GM12878 (cell line): Measurements from ENCODE around the gene ABCG4. TPM values are rescaled to one million over a fixed set of nuclear protein-coding genes. Genes with fewer than 3 reads are reported as not detected.

Experiments
- CBX5 ChIP-seq: sonication (generic); IDR thresholded peaks from 2 replicates; pipeline ENCODE4 v1.6.1; 2016; ENCODE audit warnings: low read depth, moderate library complexity, mild to moderate bottlenecking, inconsistent platforms
- CREM ChIP-seq: IDR thresholded peaks from 2 replicates; pipeline ENCODE4 v1.6.1; 2014; ENCODE audit warnings: antibody characterized with exemption, low read depth
- ESRRA ChIP-seq: IDR thresholded peaks from 2 replicates; pipeline ENCODE4 v1.6.1; 2012; ENCODE audit warnings: mild to moderate bottlenecking, low read length, improper control_type of control experiment
- ETV6 ChIP-seq, 2 experiments: fragments of 450-650 bp in 1 of 2; IDR thresholded peaks in 1 of 2; conservative IDR thresholded peaks in 1 of 2; 2 replicates each; pipeline ENCODE4 v1.6.1; 2014; ENCODE audit warnings: antibody characterized with exemption in 1 of 2, borderline replicate concordance in 1 of 2, low read depth in 1 of 2, mild to moderate bottlenecking in 1 of 2, moderate library complexity in 1 of 2
- KAT2A ChIP-seq: conservative IDR thresholded peaks from 2 replicates; pipeline ENCODE4 v1.6.1; 2011; ENCODE audit warnings: low read depth, low read length; ENCODE audit not compliant: control insufficient read depth
- KLF5 ChIP-seq: fragments of 450-650 bp; IDR thresholded peaks from 2 replicates; pipeline ENCODE4 v1.6.1; 2014; ENCODE audit warnings: mild to moderate bottlenecking; ENCODE audit not compliant: partially characterized antibody
- MLLT1 ChIP-seq: fragments of 450-650 bp; IDR thresholded peaks from 2 replicates; pipeline ENCODE4 v1.6.1; 2016; ENCODE audit warnings: mild to moderate bottlenecking
- POLR2AphosphoS2 ChIP-seq: IDR thresholded peaks from 2 replicates; pipeline ENCODE4 v1.6.1; 2011; ENCODE audit warnings: low read depth, mild to moderate bottlenecking, low read length, improper control_type of control experiment, moderate library complexity
- SMC3 ChIP-seq: IDR thresholded peaks from 2 replicates; pipeline ENCODE4 v1.6.1; 2011; ENCODE audit warnings: low read length, improper control_type of control experiment, borderline replicate concordance
- TBL1XR1 ChIP-seq: IDR thresholded peaks from 2 replicates; pipeline ENCODE4 v1.6.1; 2012; ENCODE audit warnings: low read depth, low read length, improper control_type of control experiment
- YY1 ChIP-seq: IDR thresholded peaks from 2 replicates; pipeline ENCODE4 v1.6.1; 2011; ENCODE audit warnings: low read depth, mild to moderate bottlenecking, low read length
- ZBED1 ChIP-seq: IDR thresholded peaks from 2 replicates; pipeline ENCODE4 v1.6.1; 2016; ENCODE audit warnings: borderline replicate concordance
- ZBTB40 ChIP-seq: fragments of 450-650 bp; IDR thresholded peaks from 2 replicates; pipeline ENCODE4 v1.6.1; 2016; ENCODE audit warnings: mild to moderate bottlenecking, moderate library complexity, borderline replicate concordance
- polyA plus RNA-seq, 11 experiments: library from polyadenylated mRNA; depleted of rRNA in 4 of 11; unstranded in 6 of 11; stranded (reverse) in 5 of 11; fragments of >200 nt; fragmentation: Nextera tagmentation in 4 of 11; fragmentation: Illumina TruSeq in 1 of 11; extraction: Ambion mirVana in 4 of 11; extraction: Trizol in 1 of 11; gene quantifications; 1 replicate in 1 of 11; 2 replicates in 10 of 11; pipeline versions ENCODE4 v1.2.1 to v1.2.3, GENCODE V29; 2011 to 2016; ENCODE audit warnings: inconsistent platforms in 2 of 11, missing spikeins in 2 of 11, low read depth in 1 of 11
- total RNA-seq, 4 experiments: library from RNA; depleted of rRNA in 3 of 4; stranded (reverse); fragments of >200 nt in 3 of 4; fragmentation: Illumina TruSeq in 1 of 4; extraction: Trizol in 1 of 4; gene quantifications; 2 replicates each; pipeline versions ENCODE4 v1.2.1 to v1.2.3, GENCODE V29; 2013 to 2021
- TF ChIP-seq, protein P1 (sequence below), 3 experiments: IDR thresholded peaks in 2 of 3; conservative IDR thresholded peaks in 1 of 3; 2 replicates each; pipeline ENCODE4 v1.5.1; 2011; ENCODE audit warnings: low read depth in 3 of 3, low read length in 3 of 3, mild to moderate bottlenecking in 3 of 3, control low read depth in 2 of 3, moderate library complexity in 2 of 3, inconsistent platforms in 1 of 3, mixed read lengths in 1 of 3; ENCODE audit not compliant: control insufficient read depth in 2 of 3, insufficient read depth in 1 of 3; ENCODE audit errors: extremely low read depth in 1 of 3
- TF ChIP-seq, protein P2 (sequence below): fragments of 450-650 bp; IDR thresholded peaks from 2 replicates; pipeline ENCODE4 v1.6.1; 2017; ENCODE audit warnings: mild to moderate bottlenecking
- TF ChIP-seq, protein P3 (sequence below): fragments of 450-650 bp; IDR thresholded peaks from 2 replicates; pipeline ENCODE4 v1.6.1; 2016; ENCODE audit warnings: mild to moderate bottlenecking

Gene ABCG4
- total and polyA plus RNA-seq, 10 of the 15 experiments (the other 5 are each of a cell fraction or from before 2014, with no cell fraction given): not detected

DNA sequence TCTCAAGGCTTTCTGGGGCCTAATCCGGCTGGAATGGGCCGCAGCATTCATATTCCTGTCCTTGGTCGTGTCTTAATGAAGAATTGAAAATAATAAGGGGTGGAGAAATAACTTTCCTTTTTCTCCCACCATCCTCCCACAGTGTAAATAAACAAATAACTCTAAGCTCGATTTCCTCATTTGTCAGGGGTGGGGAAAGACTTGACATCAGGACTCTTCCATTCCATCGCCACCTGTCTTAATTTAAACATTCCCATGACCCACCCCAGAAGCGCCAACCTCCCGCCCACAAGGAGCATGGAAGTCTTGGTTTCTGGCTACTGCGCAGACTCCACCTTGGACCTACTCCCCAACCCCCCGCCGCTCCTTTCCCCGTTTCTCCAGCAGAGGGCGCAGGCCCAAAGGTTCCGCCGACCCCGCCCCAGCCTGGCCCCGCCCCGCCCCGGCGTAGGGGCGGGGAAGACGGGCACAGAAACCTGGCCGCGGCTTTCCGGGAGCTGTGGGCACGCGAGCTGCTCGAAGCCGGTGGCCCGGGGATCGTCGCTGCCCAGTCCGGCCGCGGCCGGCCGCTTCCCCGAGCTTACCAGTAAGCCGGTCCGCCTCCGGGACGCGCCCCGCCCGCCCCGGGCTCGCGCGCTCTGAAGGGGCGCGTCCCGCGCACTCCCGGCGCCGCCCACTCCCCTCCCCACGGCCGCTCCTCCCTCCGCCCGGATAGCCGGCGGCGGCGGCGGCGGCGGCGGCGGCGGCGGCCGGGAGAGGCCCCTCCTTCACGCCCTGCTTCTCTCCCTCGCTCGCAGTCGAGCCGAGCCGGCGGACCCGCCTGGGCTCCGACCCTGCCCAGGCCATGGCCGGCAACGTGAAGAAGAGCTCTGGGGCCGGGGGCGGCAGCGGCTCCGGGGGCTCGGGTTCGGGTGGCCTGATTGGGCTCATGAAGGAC, 57.0 kb downstream of the ABCG4 start, which contains the start of gene CBL (continued):
- TF ChIP-seq ZBED1: no peak
- no peak for TF ChIP-seq KAT2A
- TF ChIP-seq TBL1XR1: 0 out of 2 replicates have a peak, but pooled peaks have one; percentile 33
- TF ChIP-seq ETV6 (conservative IDR thresholded peaks at IDR 0.05 in 1 of 2, IDR thresholded peaks at IDR 0.05 in 1 of 2; ENCODE audit: borderline replicate concordance in 1 of 2, low read depth in 1 of 2): no peak
- TF ChIP-seq CREM: peak; percentile 30; the same call in 1 of the 2 replicates
- TF ChIP-seq MLLT1: no peak
- TF ChIP-seq SMC3: peak; percentile 72
- TF ChIP-seq, protein P1, sequence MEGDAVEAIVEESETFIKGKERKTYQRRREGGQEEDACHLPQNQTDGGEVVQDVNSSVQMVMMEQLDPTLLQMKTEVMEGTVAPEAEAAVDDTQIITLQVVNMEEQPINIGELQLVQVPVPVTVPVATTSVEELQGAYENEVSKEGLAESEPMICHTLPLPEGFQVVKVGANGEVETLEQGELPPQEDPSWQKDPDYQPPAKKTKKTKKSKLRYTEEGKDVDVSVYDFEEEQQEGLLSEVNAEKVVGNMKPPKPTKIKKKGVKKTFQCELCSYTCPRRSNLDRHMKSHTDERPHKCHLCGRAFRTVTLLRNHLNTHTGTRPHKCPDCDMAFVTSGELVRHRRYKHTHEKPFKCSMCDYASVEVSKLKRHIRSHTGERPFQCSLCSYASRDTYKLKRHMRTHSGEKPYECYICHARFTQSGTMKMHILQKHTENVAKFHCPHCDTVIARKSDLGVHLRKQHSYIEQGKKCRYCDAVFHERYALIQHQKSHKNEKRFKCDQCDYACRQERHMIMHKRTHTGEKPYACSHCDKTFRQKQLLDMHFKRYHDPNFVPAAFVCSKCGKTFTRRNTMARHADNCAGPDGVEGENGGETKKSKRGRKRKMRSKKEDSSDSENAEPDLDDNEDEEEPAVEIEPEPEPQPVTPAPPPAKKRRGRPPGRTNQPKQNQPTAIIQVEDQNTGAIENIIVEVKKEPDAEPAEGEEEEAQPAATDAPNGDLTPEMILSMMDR (IDR thresholded peaks at IDR 0.05 in 2 of 3, conservative IDR thresholded peaks at IDR 0.05 in 1 of 3; ENCODE audit: control insufficient read depth in 2 of 3, extremely low read depth in 1 of 3, insufficient read depth in 1 of 3, low read depth in 3 of 3, low read length in 3 of 3): peak; percentile 85 to 92 (median 91)
- TF ChIP-seq POLR2AphosphoS2: no peak
- TF ChIP-seq, protein P2, sequence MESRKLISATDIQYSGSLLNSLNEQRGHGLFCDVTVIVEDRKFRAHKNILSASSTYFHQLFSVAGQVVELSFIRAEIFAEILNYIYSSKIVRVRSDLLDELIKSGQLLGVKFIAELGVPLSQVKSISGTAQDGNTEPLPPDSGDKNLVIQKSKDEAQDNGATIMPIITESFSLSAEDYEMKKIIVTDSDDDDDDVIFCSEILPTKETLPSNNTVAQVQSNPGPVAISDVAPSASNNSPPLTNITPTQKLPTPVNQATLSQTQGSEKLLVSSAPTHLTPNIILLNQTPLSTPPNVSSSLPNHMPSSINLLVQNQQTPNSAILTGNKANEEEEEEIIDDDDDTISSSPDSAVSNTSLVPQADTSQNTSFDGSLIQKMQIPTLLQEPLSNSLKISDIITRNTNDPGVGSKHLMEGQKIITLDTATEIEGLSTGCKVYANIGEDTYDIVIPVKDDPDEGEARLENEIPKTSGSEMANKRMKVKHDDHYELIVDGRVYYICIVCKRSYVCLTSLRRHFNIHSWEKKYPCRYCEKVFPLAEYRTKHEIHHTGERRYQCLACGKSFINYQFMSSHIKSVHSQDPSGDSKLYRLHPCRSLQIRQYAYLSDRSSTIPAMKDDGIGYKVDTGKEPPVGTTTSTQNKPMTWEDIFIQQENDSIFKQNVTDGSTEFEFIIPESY: no peak
- TF ChIP-seq CBX5: no peak
- TF ChIP-seq KLF5: peak; percentile 26
- TF ChIP-seq ZBTB40: no peak; the same call in 1 of the 2 replicates
- peak; percentile 68 for TF ChIP-seq YY1
- TF ChIP-seq, protein P3, sequence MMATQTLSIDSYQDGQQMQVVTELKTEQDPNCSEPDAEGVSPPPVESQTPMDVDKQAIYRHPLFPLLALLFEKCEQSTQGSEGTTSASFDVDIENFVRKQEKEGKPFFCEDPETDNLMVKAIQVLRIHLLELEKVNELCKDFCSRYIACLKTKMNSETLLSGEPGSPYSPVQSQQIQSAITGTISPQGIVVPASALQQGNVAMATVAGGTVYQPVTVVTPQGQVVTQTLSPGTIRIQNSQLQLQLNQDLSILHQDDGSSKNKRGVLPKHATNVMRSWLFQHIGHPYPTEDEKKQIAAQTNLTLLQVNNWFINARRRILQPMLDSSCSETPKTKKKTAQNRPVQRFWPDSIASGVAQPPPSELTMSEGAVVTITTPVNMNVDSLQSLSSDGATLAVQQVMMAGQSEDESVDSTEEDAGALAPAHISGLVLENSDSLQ: no peak
- TF ChIP-seq ESRRA: no peak
